PC-3 (cell line): Measurements from ENCODE around the gene TSPAN2.

Experiments used
- EZH2 ChIP-seq: fragments of 300-600 bp; sonication (generic); IDR thresholded peaks from one replicate; pipeline ENCODE4 v1.6.1; 2017; ENCODE audit warnings: antibody characterized with exemption, mild to moderate bottlenecking, low read length; ENCODE audit not compliant: unreplicated experiment
- TF ChIP-seq, protein P1 (sequence below): fragments of 300-600 bp; sonication (generic); conservative IDR thresholded peaks from 2 replicates; pipeline ENCODE4 v1.5.1; 2017; ENCODE audit warnings: antibody characterized with exemption, low read depth, mild to moderate bottlenecking, low read length

DNA sequence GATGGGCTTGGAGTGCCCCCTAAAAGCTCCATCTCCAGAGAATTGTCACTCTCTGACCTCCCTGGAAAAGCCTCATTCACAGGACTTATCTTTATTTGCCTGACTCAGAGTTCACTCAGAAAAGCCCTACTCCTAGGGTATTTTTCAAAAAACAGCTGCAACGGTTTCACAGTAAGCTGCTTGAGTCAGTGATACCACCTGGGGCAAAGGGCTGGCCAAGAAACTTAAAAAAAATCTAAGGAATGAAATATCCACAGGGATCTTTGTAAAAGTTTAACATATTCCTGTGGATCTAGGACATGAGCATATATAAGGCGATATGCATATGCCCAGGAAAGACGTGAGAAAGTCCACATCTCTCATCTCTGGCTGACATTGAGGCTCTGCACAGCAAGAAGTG, 33.8 kb upstream of the TSPAN2 start:
- TF ChIP-seq, protein P1, sequence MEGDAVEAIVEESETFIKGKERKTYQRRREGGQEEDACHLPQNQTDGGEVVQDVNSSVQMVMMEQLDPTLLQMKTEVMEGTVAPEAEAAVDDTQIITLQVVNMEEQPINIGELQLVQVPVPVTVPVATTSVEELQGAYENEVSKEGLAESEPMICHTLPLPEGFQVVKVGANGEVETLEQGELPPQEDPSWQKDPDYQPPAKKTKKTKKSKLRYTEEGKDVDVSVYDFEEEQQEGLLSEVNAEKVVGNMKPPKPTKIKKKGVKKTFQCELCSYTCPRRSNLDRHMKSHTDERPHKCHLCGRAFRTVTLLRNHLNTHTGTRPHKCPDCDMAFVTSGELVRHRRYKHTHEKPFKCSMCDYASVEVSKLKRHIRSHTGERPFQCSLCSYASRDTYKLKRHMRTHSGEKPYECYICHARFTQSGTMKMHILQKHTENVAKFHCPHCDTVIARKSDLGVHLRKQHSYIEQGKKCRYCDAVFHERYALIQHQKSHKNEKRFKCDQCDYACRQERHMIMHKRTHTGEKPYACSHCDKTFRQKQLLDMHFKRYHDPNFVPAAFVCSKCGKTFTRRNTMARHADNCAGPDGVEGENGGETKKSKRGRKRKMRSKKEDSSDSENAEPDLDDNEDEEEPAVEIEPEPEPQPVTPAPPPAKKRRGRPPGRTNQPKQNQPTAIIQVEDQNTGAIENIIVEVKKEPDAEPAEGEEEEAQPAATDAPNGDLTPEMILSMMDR: no peak
- TF ChIP-seq EZH2: no peak
